DND-41 (cell line): Measurements from ENCODE around the gene MVB12B.

Experiments used
- CTCF ChIP-seq: IDR thresholded peaks from 2 replicates; pipeline ENCODE4 v1.5.1; 2012; ENCODE audit warnings: borderline replicate concordance, low read length, moderate library complexity, mild to moderate bottlenecking; ENCODE audit not compliant: poor library complexity, severe bottlenecking; ENCODE audit errors: extremely low read depth
- EZH2 ChIP-seq: IDR thresholded peaks from 3 replicates; pipeline ENCODE4 v1.6.1; 2012; ENCODE audit warnings: borderline replicate concordance, low read depth, mild to moderate bottlenecking, moderate library complexity, low read length, inconsistent platforms; ENCODE audit not compliant: severe bottlenecking

GRCh38 chr9:126394802-126395201 is 68.2 kb downstream of the MVB12B start:
- TF ChIP-seq CTCF (no peak), EZH2 (no peak)
